ENCODE results near the gene FZR1.
"Not testable (repeated sequence)": the region's sequence is repeated elsewhere in the genome, so short reads cannot be mapped to it uniquely, and the experiment has no call there.

The FZR1 gene

DNA sequence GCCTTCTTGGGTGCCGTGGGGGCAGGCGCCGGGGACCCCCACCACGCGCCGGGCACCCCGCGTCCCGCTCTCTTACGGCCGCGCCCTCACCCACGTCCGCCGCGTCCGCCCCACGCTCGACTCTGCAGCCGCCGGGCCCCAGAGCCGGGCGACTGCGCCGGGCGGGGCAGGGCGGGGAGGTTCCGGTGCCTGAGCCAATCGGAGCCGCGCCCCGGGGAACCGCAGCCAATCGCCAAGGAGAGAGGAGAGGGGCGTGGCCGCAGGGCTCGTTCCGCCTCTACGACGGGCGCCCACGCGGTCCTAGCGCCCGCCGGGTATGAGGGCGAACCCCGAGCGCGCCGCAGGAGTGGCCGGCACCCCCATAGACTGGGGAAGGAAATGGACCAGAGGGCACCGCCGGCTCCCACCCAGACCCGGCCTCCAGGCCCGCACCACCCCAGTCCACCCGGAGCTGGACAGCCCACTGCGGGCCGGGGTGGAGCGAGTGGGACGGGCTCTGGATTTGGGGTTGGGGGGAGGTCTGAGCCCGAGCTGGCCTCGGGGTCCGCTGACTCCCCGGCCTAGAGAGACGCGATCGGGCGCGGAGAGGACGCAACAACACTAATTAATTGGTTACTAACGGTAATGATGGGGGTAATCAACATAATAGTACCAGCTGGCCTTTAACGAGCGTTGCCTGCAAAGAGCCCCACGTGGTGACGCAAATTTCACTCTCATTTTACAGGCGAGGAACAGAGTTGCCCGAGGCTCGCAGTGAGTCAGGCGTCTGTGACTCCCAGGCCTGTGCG, 51.5 kb downstream of the FZR1 start, which contains the start of gene MFSD12:
Gene MFSD12 (minus strand): TSS at position 126 of the 788 bp plus-strand sequence. CDS start 183 bp downstream, outside the sequence.
- Mint-ChIP-seq H3K9me3 (no peaks in the 10 kb centered on the region), H3K4me3 (peak within 1 kb of the TSS; percentile 99), H3K36me3 (ENCODE audit: low read depth) (peaks cover 2% of the 10 kb centered on the region), H3K4me1 (peaks cover 41% of the 10 kb centered on the region), H3K27me3 (no peaks in the 10 kb centered on the region), H3K27ac (peak within 1 kb of the TSS; percentile 94)
- peak; percentile 89 for ATAC-seq
- DNase-seq: peak; percentile 97

DNA sequence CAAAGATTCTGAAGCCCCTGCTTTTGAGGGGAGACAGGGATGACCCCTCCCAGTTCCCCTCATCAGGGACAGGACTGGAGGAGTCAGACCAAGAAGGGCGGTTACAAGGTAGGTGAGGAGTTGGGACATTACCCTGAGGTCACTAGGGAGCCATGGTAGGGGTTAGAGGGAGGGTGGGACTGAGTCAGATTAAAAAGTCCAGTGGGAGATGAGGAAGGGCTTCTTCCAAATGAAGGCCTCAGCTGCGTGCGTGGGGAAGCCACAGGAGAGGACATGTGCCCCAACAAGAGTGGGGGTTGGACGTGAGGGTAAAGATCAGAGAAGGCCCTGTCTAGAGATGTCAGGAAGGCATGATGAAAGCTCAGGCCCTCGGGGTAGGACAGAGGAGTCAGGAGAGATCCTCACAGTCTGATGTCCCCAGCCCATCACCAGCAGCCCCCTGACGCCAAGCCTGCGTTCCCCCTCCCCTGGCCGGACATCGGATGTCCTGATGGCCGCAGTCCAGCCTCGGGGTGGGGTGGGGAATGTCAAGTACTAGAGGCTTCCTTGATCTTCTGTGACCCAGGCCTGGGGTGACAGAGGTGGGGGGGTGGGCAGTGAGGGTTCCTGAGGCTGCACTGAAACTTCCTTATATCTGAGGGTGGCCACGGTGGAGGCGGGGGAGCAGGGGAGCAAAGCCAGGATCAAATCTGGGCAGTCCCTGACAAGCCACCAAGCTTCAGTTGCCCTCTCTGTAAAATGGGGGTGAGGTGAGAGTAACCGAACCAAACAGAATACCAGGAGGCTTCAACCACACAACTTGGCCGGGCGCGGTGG, 57.8 kb downstream of the FZR1 start:
- ATAC-seq (no peak), DNase-seq (no peak)
- Mint-ChIP-seq H3K36me3 (ENCODE audit: low read depth) (no peaks in the 10 kb centered on the region), H3K27me3 (no peaks in the 10 kb centered on the region), H3K4me3 (no peak overlapping the region), H3K27ac (no peak overlapping the region), H3K9me3 (no peaks in the 10 kb centered on the region), H3K4me1 (peaks cover 2% of the 10 kb centered on the region)

DNA sequence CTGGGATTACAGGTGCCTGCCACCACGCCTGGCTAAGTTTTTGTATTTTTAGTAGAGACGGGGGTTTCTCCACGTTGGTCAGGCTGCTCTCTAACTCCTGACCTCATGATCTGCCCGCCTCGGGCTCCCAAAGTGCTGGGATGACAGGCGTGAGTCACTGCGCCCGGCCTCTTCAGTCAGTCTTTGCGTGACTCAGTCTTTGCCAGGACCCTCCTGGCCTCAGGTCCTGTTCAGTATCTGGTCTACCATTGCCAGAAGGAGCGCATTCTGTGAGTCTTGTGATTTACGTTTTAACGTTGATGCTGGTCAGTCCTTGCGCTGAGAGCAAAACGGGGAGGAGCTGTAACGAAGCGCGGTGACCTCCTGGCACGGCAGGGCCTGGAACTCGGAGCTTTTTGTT, 59.0 kb downstream of the FZR1 start:
- no peak for DNase-seq
- Mint-ChIP-seq H3K9me3 (no peaks in the 10 kb centered on the region), H3K4me1 (peaks cover 2% of the 10 kb centered on the region), H3K27ac (no peak overlapping the region), H3K27me3 (no peaks in the 10 kb centered on the region), H3K36me3 (ENCODE audit: low read depth) (no peaks in the 10 kb centered on the region), H3K4me3 (no peak overlapping the region)
- no peak for ATAC-seq

DNA sequence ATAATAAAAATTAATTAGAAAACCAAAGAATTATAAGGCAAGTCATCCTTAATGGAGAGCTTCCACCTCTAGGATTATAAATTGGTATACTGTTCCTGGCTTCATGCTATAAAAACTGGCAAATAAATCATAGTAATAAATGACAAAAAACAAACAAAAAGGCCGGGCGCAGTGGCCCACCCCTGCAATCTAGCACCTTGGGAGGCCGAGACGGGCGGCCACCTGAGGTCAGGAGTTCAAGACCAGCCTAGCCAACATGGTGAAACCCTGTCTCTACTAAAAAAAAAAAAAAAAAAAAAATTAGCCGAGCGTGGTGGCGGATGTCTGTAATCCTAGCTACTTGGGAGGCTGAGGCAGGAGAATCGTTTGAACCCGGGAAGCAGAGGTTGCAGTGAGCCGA, 63.9 kb downstream of the FZR1 start:
- not testable (repeated sequence) for DNase-seq; ATAC-seq; H3K27ac Mint-ChIP-seq; H3K27me3 Mint-ChIP-seq; H3K9me3 Mint-ChIP-seq; H3K4me3 Mint-ChIP-seq; H3K36me3 Mint-ChIP-seq (ENCODE audit: low read depth)
- peaks cover 17% of the 10 kb centered on the region for H3K4me1 Mint-ChIP-seq

DNA sequence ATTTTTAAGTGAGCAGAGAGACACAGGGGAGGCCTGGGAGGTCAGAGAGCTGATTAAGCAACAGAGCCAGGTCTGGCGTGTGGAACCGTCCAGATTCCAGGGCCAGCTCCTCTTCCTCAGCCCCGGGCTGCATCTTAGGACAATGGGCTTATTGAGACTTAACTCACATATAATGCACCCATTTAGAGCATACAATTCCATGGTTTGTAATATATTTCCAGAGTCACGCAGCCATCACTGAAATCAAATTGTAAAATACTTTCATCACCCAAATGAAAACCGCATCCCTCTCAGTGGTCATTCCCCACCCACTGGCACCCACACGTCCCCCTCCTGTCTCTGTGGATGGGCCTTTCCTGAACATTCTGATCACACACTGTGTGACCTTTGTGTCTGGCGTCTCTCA, 64.5 kb downstream of the FZR1 start:
- H3K36me3 Mint-ChIP-seq (ENCODE audit: low read depth): peaks cover 6% of the 10 kb centered on the region
- DNase-seq (no peak), ATAC-seq (no peak)
- no peaks in the 10 kb centered on the region for H3K27me3 Mint-ChIP-seq
- H3K4me3 Mint-ChIP-seq: no peak overlapping the region
- peaks cover 18% of the 10 kb centered on the region for H3K4me1 Mint-ChIP-seq
- no peak overlapping the region for H3K27ac Mint-ChIP-seq
- no peaks in the 10 kb centered on the region for H3K9me3 Mint-ChIP-seq

DNA sequence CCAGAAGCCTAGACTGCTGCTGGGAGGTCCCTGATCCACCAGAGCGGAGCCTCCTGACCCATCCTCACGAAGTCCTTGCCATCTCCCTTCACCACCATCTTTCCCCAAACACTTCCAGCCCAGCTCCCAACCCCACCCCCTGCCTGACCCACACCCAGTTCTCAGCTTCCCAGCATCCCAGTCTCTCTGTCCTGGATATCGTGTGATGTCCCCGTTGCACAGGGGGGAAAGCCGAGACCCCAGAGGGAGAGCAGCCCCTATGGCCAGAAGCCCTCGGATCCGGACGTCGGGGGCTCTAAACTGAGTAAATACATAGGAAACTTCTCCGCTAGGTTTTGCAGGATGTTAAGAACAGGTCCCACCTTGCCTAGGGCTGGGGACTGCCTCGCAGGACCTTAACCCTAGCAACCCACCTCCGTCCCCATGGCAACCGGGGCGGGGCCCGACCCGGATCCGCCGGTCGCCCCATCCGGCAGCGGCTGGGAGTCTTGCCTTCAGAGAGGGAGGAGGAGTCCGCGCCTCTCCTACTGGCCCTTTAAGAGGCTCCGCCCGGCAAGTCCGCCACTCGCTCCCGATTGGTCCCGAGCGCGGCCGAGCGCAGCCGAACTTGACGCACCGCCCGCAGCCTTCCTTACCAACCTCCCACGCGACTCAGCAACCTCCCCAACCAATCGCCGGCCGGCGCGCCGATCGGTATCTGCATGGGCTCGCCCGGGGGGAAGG, 66.2 kb downstream of the FZR1 start:
- peaks cover 6% of the 10 kb centered on the region for H3K36me3 Mint-ChIP-seq (ENCODE audit: low read depth)
- no peaks in the 10 kb centered on the region for H3K27me3 Mint-ChIP-seq
- DNase-seq (peak; percentile 99), ATAC-seq (peak; percentile 97)
- peak overlapping the region; percentile 72 for H3K27ac Mint-ChIP-seq
- peak overlapping the region; percentile 75 for H3K4me3 Mint-ChIP-seq
- H3K9me3 Mint-ChIP-seq: no peaks in the 10 kb centered on the region
- H3K4me1 Mint-ChIP-seq: peaks cover 18% of the 10 kb centered on the region

DNA sequence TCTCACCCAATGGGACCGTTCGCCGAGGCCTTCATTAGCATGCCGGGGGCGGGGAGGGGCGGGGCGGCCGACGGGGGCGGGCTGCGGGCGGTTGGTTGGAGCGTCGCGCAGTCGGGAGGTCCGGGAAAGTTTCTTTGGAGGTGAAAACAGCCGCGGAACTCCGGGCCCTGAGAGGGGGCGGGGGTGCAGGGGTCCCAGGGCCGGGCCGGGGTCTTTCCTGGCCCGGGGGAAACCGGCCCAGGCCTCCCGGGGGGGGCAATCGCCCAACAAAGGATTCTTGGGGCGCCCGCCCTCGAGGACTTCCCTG, 66.7 kb downstream of the FZR1 start, which contains the start of gene HMG20B:
Gene HMG20B (plus strand): TSS at position 90 of the 307 bp plus-strand sequence. CDS start 366 bp downstream, outside the sequence.
- Mint-ChIP-seq H3K27ac (peak within 1 kb of the TSS; percentile 72), H3K9me3 (no peaks in the 10 kb centered on the region), H3K4me1 (peaks cover 18% of the 10 kb centered on the region), H3K36me3 (ENCODE audit: low read depth) (peaks cover 6% of the 10 kb centered on the region), H3K4me3 (peak within 1 kb of the TSS; percentile 75), H3K27me3 (no peaks in the 10 kb centered on the region)
- ATAC-seq (no peak), DNase-seq (no peak)

DNA sequence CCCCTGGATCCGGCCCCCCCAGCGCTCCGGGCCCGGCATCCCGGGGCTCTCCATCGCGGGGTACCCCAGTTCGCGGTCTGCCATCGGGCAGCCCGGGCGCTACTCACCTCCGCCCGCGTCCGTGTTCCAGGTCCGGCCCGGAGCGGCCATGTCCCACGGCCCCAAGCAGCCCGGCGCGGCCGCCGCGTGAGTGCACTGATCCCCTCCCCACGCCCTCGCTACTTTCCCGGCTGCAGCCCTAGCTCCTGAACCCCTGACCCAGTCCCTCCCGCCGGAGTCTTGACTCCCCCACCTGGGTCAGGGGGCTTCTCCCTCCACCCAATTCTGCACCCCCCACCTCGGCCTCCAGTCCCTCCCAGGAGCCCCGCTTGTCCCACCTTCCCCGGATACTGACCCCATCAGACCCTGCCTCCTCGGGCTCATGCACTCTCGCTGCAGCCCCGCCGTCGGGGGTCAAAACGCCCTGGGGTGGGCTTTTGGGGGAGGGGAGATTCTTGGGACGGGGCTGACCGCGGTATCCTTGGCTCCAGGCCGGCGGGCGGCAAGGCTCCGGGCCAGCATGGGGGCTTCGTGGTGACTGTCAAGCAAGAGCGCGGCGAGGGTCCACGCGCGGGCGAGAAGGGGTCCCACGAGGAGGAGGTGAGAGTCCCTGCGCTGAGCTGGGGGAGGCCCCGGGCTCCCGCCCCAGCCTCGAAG, 67.2 kb downstream of the FZR1 start:
- ATAC-seq (peak; percentile 2), DNase-seq (peak; percentile 36)
- peak overlapping the region; percentile 75 for H3K4me3 Mint-ChIP-seq
- H3K27me3 Mint-ChIP-seq: no peaks in the 10 kb centered on the region
- H3K36me3 Mint-ChIP-seq (ENCODE audit: low read depth): peaks cover 6% of the 10 kb centered on the region
- peaks cover 18% of the 10 kb centered on the region for H3K4me1 Mint-ChIP-seq
- peak overlapping the region; percentile 31 for H3K27ac Mint-ChIP-seq
- H3K9me3 Mint-ChIP-seq: no peaks in the 10 kb centered on the region

DNA sequence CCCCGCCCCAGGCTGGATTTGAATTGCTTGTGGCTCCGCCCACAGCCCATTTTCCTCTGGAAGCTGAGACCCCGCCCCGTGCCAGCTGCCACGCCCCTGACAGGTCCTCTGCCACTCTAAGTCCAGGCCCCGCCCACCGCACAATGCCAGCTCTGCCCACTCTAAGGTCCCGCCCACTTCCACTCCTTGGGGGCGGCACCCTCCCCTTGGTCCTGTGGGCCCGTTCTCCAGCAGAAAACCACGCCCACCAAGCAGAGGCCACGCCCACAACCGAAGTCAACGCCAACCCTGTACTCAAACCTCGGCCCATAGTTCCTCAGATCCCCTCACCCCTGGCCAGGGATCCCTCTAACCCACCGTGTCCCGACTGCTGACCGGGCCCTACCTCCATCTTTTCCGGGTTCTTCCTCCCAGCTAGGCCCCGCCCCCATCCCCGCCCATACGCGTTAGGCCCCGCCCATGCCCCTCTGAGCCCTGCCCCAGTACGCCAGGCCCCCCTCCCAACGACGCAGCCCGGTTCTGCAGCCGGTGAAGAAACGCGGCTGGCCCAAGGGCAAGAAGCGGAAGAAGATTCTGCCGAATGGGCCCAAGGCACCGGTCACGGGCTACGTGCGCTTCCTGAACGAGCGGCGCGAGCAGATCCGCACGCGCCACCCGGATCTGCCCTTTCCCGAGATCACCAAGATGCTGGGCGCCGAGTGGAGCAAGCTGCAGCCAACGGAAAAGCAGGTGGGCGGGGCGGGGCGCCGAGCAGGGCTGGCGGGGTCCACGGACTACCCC, 67.9 kb downstream of the FZR1 start:
- Mint-ChIP-seq H3K36me3 (ENCODE audit: low read depth) (peaks cover 6% of the 10 kb centered on the region), H3K4me1 (peaks cover 16% of the 10 kb centered on the region), H3K27ac (peak overlapping the region; percentile 31), H3K4me3 (peak overlapping the region; percentile 75), H3K9me3 (no peaks in the 10 kb centered on the region), H3K27me3 (no peaks in the 10 kb centered on the region)
- peak; percentile 95 for DNase-seq
- ATAC-seq: peak; percentile 8

DNA sequence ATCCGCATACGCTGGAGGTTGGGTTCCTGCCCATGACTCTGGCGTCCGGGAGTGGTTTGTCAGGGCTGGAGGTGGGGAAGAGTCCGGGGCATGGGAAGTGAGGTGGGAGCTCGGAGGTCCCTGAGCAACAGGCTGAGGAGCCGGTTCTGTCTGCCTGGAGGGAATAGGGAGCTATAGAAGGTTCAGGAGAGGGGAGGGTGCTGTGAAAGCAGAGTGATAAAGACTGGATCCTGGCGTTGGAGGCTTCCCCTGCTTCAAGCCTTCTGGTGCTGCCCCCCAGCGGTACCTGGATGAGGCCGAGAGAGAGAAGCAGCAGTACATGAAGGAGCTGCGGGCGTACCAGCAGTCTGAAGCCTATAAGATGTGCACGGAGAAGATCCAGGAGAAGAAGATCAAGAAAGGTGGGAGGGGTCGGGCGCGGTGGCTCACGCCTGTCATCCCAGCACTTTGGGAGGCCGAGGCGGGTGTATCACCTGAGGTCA, 69.2 kb downstream of the FZR1 start:
- Mint-ChIP-seq H3K9me3 (no peaks in the 10 kb centered on the region), H3K4me1 (peaks cover 16% of the 10 kb centered on the region), H3K27ac (no peak overlapping the region), H3K27me3 (no peaks in the 10 kb centered on the region), H3K36me3 (ENCODE audit: low read depth) (peaks cover 6% of the 10 kb centered on the region), H3K4me3 (no peak overlapping the region)
- DNase-seq: no peak
- no peak for ATAC-seq

DNA sequence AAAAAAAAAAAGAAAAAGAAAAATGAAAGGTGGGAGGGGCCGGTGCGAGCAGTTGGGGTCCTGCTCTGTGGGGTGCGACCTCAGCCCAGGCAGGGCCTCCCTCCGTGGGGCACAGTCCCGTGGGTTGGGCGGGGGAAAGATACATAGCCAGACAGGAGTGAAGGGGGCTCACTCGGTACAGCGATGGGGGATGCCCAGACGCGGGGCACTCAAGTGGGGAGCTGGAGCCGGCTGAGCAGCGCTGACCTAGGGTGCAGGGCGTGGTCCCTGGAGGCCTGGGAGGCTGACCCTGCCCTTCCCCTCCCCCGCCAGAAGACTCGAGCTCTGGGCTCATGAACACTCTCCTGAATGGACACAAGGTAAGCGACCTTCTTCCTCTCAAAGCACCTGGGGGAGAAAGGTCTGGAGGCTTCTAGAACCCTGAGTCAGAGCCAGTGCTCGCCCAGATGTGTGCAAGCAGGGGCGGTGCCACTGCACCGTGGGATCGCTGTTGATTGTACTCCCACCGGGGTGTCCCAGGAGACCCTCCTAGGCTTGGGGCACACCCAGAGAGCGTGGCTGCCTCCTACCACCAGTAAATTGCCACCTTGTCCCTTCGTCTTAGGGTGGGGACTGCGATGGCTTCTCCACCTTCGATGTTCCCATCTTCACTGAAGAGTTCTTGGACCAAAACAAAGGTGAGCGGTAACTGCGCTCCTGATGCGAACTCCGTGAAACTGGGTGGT, 70.0 kb downstream of the FZR1 start:
- no peak overlapping the region for H3K4me3 Mint-ChIP-seq
- H3K27me3 Mint-ChIP-seq: no peaks in the 10 kb centered on the region

DNA sequence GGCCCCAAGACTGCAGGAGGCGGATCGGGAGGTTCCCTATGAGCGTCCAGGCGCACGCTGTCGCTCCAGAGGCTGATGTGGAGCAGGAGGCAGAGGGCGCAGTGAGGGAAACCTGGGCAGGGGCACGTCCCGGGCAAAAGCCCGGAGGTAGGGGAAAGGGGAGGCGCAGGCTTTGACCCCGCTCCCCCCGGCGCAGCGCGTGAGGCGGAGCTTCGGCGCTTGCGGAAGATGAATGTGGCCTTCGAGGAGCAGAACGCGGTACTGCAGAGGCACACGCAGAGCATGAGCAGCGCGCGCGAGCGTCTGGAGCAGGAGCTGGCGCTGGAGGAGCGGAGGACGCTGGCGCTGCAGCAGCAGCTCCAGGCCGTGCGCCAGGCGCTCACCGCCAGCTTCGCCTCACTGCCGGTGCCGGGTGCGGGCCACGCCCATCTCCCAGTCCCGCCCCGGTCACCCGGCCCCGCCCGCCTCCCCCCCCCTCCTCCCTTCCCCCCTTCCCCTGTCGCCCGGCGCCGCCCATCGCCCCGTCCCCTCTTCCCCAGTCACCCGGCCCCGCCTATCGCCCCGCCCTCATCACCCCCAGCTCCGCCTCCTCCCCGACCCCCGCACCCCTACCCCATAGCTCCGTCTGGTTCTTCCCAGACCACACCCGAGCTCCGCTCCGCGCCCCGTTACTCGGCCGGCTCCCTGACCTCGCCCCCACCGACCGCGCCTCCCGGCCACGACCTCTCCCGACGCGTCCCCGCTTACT, 70.8 kb downstream of the FZR1 start:
- DNase-seq (no peak), ATAC-seq (no peak)
- Mint-ChIP-seq H3K4me3 (no peak overlapping the region), H3K9me3 (no peaks in the 10 kb centered on the region), H3K36me3 (ENCODE audit: low read depth) (peaks cover 6% of the 10 kb centered on the region), H3K27me3 (no peaks in the 10 kb centered on the region), H3K27ac (no peak overlapping the region), H3K4me1 (peaks cover 11% of the 10 kb centered on the region)

More for the DNA sequence above, 70.0 kb downstream of the FZR1 start:
- Mint-ChIP-seq H3K4me1 (peaks cover 16% of the 10 kb centered on the region), H3K27ac (no peak overlapping the region), H3K36me3 (ENCODE audit: low read depth) (peaks cover 6% of the 10 kb centered on the region), H3K9me3 (no peaks in the 10 kb centered on the region)
- no peak for ATAC-seq
- DNase-seq: no peak
